Activated CD4-positive, alpha-beta T cell treated with anti-CD3 and anti-CD28 coated beads, Interleukin-2, Interleukin-6, amounts not matched to agents 100 ng/mL and 50 ng/mL, durations not matched to agents 16 hours and 8 hours (primary cell): ENCODE results near the gene OR52K1.
"Not testable (repeated sequence)": the region's sequence is repeated elsewhere in the genome, so short reads cannot be mapped to it uniquely, and the experiment has no call there.

Source experiments
- DNase-seq: peaks from one replicate; pipeline ENCODE4 v3.0.0-alpha.2; 2020

OR52K1 gene

DNA sequence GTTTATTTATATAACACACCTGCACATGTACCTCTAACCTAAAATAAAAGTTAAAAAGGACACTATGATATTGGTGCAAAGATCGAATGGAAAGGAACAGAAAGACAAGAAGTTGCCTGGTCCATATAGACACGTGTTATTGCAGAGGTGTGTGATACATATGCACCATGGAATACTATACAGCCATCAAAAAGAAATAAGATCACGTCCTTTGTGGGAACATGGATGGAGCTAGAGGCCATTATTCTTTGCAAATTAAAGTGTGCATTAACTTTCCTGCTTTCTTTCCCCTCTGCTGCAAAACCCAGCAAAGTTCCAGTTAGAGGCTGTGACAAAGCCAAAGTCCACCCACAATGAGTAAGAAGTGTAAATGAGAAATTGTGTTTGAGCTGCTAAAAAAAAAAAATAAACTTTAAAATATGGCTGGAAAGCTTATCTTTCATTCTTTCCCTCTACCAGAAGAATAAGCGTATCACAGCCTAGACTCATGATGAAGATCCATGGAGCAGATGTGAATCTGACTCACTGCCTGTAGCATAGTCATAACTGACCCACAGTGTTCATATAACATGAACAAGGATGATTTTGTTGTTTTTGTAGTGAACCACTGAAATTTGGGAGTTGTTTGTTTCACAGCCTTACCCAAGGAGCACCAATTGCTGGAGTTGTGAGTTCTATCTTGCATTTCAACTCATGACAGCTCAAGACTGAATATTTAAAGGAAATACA lies 9.6 kb downstream of the OR52K1 start:
- DNase-seq = no peak

DNA sequence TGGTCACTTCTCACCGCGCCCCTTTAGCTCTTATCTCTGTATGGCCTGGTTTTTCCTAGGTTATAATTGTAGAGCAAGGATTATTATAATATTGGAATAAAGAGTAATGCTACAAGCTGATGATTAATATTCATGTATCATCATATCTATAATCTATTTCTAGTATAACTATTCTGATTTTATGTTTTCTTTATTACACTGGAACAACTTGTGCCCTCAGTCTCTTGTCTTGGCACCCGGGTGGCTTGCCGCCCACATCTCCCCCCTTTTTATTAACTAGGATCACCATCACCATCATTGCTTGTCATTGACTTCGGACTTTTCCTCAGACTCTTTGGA lies 11.0 kb downstream of the OR52K1 start:
- DNase-seq = no peak

- DNase-seq = no peak
These were observed 13.0 kb downstream of the OR52K1 start for GRCh38 chr11:4495487-4495886.

DNA sequence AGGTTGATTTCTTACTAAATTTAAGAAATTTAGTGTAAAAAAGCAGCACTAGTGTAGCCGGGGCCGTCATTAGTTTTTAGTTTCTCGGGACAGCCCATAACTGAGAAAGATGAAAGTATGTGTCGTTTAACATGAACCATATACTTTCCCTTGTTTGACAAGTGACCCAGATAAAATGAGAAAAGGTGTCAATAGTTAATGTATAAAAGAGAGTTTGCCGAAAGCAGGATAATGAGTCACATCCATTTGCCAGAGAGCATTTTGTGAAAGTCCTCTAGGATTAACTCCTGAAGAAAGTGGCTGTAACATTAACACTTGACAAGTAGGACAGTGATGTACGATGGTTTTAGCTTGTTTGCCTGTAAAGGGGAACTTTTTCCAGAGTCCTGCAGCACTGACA lies 13.5 kb downstream of the OR52K1 start:
- no peak for DNase-seq

GRCh38 chr11:4496557-4497248 lies 14.3 kb downstream of the OR52K1 start:
- DNase-seq = no peak

GRCh38 chr11:4508886-4509285 lies 26.4 kb downstream of the OR52K1 start:
- no peak for DNase-seq

DNA sequence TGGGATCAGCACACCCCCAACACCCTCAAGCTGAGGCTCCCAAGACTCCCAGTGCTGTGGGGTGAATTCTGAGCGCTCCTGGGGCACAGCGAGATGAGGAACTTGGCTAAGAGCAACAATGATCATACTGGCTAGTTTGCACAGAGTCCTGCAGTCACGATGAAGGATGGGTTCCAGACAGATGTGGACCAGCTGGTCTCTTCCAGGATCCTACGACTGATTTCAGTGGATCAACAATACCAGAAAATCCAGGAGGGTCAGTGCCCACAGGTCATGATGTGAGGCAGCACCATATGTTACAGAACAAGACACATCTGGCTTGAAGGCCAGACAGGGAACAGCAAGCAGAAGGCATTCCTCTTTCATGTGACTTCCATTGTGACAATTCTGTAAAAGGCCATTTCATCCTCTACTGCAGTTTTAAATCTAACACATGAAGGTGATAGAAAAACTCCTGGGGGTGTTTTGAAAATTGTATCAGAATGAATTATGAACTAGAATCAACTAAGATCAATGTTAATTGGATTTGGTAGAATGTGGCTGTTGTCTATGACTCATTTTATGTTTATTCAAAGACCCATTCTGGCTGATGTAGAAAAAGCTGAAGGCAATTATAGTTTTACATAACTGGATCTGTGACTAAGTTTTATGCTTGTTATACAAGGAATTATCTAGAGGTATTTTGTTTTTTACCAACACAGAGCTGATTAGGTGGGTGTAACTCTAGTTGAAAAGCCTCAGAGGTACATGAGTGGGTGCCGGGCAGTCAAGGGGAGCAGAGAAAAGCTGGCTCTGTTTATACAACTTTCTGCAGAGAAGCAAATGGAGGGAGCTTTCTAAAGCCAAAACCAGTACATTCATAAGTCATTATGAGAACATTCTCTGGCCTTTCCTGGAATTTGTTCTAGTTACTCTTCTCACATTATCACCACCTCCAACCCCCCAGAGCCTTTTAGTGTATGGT lies 29.1 kb downstream of the OR52K1 start:
- DNase-seq = no peak

GRCh38 chr11:4514196-4514595 lies 31.8 kb downstream of the OR52K1 start:
- no peak for DNase-seq

DNA sequence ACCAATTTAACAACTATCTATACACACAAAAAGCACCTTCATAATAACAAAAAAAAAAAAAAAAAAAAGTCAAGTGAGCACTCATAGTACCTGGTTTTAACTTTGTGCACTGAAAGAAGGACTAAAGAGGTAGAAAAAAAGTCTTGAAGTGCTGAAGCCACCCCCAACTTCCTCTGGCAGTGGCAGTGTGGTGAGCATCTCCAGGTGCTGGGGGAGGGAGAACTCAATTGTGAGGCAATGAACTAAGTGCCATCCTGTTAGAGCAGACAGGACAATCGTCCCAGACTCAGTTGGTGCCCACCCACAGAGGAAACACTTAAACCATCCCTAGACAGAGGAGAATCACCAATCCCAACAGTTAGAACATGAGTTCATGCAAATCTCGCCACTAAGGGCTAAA lies 39.9 kb downstream of the OR52K1 start:
- no peak for DNase-seq

DNA sequence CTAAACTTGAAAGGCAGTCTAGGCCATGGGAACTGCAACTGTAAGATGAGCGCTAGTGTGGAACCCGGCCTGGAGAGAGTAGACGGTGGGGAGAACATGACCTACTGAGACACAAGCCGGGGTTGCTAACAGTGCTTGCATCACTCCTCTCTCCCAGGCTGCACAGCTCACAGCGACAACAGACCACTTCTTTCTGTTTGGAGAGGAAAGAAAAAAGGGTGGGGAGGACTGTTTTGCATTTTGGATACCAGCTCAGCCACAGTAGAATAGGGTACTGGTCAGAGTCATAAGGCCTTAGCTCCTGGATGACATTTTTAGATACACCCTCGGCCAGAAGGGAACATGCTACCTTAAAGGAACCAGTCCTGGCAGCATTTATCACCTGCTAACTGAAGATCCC lies 40.3 kb downstream of the OR52K1 start:
- DNase-seq = no peak

DNA sequence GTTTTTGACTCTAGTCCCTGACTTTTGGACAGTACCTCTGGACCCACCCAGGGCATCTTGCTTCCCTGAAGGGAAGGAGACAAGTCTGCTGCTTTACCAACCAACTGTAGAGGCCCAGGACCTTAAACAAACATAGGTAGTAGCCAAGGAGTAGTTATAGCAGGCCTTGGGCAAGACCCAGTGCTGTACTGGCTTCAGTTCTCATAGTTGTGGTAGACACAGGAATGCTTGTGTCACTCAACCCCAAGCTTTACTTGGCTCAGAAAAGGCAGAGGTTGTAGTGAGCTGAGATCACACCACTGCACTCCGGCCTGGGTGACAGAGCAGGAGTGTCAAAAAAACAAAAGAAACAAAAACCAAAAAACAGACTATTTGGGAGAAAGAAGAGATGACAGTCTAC lies 41.2 kb downstream of the OR52K1 start:
- DNase-seq = no peak

DNA sequence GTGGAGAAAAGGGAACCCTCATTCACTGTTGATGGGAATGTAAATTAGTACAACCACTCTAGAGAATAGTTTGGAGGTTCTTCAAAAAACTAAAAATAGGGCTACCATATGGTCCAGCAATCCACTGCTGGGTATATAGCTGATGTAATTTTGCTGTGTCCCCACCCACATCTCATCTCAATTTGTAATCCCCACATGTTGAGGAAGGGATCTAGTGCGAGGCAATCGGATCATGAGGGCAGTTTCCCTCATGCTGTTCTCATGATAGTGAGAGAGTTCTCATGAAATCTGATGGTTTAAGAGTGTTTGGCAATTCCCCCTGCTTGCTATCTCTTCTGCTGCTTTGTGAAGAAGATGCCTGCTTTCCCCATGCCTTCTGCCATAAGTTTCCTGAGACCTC lies 45.5 kb downstream of the OR52K1 start:
- DNase-seq = no peak

GRCh38 chr11:4531686-4532085 lies 49.2 kb downstream of the OR52K1 start:
- DNase-seq = not testable (repeated sequence)

DNA sequence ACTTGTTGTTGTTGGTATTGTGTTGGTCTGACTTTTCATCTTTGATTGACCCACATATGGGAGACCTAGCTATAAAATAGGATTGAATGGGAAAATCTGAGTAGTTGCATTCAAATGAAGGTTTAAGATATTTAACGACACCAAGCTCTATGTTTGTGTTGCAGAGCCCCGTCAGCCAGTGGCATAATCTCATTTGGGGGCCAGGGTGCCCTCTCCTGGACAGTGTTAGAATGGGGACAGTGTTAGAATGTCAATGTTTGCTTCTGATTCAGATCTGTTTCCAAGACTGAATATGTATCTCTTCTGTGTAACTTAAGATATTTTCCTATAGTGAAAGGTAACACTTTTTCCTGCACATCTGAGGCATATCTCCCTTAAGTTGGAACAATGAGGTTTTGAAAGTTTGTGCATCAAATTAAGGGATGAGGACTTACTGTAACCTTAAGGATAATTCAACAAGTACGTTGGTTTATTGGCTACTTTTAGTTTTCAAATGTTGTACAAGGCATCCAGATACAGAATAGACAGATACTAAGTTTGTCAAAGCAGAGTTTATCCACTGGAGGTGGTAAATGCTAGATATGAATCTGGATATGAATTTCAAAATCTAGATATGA lies 57.3 kb downstream of the OR52K1 start:
- DNase-seq = peak; percentile 47

DNA sequence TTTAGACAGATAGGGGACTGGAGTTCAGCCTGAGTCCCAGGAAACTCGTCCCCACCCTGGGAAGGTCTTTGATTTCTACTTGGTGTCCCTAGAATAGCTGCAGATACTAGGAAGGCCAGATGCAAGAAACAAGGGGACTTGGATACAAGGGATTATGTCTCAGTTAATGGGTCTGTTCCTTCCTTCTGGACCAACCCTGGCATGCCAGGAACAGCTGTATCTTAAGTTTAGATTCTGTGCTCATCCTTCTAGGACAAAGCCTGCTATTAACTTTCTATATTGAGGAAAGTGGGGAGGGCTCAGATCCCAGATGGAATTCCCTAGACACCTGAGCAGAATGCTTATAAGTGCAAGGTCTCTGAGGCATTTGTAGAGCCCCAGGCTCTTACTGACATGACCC lies 58.6 kb downstream of the OR52K1 start:
- no peak for DNase-seq
